HG03439 (cell line): ENCODE measurements around the gene KLC1.

Experiments used
- ATAC-seq: cut with Tn5 transposase; IDR thresholded peaks from one replicate; pipeline ENCODE4 v1.9.1; 2021; ENCODE audit warnings: mild to moderate bottlenecking, moderate library complexity; ENCODE audit not compliant: unreplicated experiment

KLC1 gene

DNA sequence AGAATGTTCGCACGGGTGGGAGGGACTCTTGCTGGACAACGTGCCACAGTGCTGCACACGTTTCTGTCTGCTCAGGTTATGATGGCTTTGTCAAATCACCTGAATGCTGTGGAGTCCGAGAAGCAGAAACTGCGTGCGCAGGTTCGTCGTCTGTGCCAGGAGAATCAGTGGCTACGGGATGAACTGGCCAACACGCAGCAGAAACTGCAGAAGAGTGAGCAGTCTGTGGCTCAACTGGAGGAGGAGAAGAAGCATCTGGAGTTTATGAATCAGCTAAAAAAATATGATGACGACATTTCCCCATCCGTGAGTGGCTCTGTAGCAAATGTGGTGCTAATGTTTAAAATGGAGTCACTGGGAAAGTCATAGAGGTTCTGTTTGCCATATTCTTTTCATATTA is 28.5 kb downstream of the KLC1 start:
- ATAC-seq, result no peak

DNA sequence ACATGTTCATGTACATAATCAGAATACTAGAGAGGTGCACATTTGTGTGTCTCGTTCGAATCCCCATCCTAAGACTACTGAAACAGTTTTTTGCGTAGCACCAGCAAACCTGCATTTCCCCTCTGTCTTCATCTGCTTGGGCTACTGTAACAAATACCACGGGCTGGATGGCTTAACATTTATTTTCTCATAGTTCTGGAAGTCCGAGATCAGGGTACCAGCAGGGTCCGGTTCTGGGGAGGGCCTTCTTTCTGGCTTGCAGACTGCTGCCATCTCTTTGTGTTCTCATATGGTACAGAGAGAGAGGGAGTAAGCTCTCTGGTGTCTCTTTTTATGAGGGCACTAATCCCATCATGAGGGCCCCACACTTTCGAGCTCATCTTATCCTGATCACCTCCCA is 30.6 kb downstream of the KLC1 start:
- no peak for ATAC-seq

DNA sequence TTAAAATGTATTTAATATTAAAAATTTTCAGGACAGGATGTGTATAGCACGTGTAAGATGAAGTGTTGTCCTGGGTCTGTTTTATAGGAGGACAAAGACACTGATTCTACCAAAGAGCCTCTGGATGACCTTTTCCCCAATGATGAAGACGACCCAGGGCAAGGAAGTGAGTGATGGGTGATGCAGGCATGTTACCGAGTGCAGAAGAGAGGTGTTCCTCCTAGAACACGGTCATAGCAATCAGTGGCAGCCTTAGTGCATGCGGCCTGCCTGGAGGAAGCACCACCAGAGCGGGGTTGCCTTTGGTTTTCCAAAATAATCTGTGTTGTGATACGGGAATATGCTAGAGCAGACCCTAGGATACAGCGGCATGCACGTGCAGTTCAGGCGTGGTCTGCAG is 33.0 kb downstream of the KLC1 start:
- ATAC-seq, result no peak

DNA sequence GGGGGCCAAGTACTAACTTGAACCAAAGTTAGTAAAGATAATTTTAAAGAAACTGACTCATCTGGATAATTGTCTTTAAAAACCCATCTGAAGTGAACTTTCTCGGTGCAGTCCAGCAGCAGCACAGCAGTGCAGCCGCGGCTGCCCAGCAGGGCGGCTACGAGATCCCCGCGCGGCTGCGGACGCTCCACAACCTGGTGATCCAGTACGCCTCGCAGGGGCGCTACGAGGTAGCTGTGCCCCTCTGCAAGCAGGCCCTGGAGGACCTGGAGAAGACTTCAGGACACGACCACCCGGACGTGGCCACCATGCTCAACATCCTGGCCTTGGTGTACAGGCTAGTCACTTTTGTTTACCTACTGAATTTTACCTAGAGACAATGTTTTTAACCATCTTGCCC is 33.6 kb downstream of the KLC1 start:
- ATAC-seq, result no peak

DNA sequence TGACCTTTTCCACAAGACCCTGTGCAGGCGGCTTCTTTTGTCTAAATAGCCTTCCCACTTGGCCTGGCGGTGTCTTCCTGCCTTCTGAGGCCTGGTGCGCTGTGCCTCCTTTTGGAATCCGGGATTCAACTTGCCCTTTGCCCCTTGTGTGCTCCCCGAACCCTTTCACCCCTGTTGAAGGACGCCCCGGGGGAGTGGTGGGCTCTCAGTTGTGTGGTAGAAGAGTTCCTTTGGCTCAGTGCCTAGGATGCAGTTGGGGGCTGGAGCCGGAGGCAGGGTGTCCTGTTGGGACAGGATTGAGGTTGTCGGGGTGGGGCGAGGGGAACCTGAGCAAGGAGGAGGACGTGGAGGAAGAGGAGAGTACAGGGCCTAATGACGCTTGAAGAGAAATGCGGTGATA is 34.5 kb downstream of the KLC1 start:
- ATAC-seq, result no peak

DNA sequence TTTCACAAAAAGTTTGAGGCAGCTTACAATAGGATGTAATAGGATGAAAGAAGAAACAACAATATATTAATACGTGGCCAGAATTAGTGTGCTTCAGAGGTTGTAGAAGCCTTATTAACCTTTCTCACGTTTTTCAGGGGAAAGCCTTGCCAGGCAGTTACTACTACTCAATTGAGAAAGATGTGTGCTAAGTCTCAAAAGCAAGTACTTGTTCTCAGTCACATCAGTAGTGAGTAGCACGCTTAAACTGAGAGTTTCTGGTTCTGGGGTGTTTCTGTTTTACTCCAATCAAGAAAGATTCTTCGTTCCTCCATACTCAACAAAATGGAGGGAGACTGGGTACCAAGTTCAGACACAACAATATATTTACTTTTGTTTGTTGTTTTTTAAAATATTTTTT is 38.7 kb downstream of the KLC1 start:
- ATAC-seq, result no peak

DNA sequence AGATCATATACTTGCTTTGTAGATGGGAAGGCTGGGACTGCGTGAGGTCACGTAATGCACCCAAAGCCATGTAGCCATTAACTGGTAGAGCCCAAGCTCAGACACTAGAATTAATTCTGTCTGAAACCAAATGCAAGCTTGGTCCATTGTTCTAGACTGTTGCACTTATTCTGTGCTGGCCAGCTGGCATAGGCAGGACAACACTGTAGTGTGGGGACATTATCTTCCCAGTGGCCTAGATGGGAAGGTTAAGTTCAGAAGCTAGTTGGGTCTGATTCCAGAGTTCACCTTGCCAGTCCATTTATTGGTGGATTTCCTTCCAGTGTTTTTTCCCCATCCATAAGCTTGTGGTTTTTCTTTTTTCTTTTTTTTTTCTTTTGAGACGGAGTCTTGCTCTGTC is 39.1 kb downstream of the KLC1 start:
- ATAC-seq, result no peak

DNA sequence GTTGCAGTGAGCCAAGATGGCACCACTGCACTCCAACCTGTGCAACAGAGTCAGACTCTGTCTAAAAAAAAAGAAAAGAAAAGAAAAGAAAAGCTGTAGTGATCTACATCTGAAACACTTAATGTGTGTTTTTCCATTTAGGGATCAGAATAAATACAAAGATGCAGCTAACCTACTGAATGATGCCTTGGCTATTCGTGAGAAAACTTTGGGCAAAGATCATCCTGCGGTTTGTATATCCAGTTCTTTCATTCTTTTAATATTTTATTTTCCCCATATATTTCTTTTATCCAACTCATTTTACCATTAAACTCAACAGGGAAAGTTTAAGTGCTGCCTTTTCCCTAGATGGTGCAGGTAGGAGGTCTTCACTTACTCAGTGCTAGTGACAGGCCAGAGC is 40.4 kb downstream of the KLC1 start:
- no peak for ATAC-seq

DNA sequence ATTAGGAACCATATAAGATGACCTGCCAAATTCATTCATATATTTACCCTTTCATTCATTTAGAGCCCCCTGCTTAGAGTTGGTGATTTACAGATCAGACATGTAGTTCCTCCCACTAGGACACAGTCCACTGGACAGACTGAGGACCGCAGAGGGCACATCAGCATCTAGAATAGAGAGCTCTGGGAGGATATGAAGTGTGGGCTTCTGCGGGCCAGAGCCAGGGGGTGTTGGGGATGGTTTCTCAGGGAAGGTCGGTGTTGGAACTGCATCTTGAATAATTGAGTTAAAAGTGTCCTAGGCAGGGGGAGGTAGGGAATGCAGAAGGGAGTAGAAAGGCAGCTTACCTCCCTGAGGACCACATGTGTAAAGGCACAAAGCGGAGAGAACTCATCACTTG is 42.9 kb downstream of the KLC1 start:
- ATAC-seq, result no peak

DNA sequence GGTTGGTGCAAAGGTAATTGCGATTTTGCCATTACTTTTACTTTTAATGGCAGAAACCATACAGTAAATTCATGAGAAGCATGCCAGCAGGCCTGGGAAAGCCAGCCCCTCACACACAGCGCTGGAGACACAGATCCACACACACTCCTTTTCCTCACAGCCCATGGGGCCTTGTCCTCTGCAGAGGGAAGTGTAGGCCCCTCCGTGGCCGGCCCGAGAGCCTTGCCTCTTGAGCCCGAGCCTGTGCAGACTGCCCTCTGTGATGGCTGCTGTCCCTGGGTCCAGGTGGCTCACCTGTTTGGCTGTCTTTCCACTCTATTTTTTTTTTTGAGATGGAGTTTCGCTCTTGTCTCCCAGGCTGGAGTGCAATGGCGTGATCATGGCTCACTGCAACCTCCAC is 46.9 kb downstream of the KLC1 start:
- ATAC-seq, result no peak

DNA sequence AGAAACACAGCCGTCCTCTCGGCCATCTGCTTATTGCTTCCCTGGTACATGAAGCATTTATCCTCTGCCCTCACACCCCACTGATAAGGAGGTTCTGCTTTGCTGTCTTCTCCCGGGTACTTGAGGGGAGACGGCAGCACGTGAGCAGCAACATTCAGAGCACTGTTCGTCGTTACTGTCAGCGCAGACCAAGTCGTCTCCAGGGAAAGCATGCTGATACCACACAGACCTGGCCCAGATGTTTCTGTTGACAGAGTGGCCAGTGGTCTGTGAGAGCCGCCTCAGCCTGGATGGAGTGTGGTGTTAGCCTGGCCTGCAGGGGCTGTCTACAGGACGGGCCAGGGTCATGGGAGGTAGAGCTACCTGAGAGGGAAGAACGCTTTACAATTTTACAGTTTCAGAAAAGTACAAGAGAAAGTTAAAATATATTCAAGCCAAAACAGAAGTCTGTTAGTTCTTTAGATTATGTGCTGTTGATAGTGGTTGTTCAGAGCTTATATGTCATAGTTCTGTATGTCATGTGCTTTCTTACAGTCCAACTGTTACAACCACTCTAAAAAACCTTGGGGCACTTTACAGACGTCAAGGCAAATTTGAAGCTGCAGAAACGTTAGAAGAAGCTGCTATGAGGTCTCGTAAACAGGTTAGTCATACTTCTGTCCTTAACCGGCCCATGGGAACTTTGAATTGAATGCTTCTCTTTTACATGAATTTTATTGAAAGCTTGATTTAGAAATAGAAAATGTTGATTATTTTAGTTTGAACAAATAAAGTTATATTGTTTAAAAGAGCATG is 48.1 kb downstream of the KLC1 start:
- no peak for ATAC-seq

DNA sequence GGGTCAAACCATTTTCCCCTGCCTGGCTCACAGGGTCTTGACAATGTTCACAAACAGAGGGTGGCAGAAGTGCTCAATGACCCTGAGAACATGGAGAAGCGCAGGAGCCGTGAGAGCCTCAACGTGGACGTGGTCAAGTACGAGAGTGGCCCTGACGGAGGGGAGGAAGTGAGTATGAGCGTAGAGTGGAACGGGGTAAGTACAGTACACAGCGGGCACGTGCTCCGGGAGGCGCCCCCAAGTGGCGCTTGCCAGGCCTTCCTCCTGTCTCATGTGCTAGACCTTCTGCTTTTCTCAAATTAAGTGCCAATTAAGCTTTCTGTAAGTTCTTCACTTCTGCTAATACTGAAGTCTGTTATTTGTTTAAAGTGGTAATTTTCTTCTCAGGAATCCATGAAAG is 50.3 kb downstream of the KLC1 start:
- peak; percentile 75 for ATAC-seq

DNA sequence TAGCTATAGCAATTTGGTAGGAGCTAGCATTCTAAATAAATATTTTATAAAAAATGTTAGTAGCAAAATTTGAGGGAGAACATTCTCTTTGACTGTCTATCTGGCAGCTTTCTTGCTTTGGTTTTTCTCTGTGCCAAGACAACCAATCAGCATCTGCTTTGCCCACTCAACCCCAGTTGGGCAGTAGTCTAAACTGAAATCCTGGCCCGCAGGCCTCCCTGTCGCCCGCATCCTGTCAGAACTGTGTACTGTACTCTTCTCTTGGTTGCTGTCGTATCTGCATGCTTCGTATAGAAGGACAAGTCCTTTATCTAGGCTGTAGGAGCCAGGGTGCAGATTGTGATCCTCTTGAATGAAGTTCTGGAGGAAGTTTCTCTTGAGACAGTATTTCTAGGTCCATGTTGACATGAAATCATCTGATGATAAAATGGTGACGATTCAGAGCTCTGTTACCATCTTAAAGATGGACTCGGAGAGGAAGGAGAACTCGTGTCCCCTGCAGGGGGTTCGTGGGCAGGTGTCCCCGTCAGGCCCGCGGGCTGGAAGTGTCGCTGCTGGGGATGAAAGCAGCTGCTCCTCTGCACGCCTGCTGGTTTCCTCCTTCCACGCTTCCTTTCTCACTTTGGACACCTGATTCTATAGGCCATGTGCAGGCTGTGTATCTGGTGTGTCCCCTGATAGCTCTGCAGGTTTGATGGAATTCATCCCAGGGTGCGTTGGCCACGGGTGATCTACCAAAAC is 51.6 kb downstream of the KLC1 start:
- ATAC-seq, result no peak

DNA sequence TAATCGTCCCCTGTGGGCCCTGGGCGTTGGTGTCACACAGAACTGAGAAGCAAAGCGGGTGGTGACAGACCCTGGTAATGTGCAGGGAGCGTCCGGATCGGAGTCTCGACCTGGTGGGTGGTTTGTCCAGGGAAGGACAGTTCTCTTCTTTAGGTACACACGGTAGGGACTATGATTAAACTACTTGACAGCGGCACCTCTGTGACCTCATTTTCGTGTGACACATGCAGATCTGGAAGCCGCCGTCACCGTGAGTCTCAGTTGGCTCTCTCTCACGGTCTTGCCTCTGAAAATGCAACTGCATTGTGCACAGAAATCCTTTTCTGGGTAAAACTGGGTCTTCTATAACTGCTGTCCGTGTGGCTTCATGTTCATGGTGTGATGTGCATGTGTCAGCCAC is 54.1 kb downstream of the KLC1 start:
- ATAC-seq, result no peak

DNA sequence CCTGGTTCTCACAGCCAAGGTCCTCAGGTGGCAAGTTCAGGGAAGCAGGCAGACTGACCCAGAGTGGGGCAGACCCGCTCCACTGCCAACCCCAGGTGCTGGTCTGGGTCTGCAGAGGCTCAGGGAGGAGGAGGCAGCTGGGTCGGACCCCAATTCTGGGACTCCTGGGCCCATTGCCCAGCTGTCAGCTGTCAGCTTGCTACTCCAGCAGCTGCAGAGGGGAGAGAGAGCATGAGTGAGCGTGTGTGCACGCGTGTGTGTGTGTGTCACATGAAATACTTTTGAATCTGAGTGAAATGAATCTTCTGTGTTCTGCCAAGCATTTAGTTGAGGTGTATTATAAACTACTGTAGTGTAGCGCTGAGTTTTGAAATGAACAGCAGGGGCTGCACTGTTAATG is 55.5 kb downstream of the KLC1 start:
- no peak for ATAC-seq

DNA sequence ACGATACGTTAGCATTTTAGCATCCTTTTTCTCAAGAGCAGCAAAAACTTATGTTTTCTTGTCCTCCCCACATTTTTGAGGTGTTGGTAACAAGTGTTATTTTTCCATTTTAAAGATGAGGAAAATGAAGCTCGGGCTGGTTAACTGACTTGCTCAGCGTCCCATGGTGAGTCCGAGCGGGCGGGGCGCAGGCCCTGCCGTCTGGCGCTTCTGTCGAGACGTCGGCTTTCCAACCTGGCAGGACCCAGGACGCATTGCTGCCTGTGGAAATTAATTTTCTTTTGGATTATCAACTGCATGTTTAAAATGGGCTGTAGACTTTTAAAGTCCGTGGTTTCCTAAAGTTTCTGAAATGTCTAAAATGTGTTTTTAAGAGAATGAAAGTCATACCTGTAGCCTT is 55.9 kb downstream of the KLC1 start:
- ATAC-seq, result no peak

DNA sequence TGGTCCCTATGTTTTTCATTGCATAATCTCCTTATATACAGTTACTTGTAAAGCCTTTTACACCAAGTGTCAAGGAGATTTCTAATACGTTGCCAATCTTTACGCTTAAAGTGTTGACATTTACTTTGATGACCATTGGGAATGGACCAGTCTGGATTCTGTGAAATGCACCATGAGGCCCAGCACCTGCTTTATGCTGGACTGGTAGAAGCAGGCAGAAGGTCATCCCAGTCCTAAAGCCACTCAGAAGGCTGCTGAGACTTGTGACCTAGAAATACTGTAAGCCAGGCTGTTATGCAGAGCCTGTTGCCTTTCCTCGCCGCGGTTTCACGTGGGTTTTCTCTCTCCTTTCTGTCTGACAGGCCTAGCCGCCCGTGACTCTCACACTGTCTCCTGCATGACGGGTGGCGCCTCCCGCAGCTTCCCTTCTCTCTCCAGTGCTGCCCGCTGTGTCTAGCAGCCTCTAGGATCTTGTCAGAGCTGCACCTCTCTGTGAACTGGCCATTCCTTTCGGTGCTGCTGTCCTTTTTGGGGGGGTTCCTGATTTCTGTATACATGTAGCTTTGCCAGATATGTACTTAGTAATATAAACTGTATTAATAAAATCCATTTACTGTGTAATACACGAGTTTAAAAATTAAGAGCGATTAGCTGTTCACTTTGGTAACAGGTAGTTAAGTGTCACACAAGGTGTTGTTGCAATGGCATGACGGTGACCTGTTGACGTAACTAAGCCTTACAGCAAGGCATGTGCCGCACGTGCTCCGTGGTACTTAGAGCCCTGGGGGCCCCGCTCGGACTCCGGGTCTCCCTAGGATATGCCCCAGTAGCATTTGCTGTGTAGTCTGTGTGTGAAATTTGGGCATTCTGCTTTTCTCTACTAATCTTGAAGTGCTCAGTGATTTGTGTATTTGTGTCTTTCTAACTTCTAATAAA is 56.5 kb downstream of the KLC1 start:
- no peak for ATAC-seq

DNA sequence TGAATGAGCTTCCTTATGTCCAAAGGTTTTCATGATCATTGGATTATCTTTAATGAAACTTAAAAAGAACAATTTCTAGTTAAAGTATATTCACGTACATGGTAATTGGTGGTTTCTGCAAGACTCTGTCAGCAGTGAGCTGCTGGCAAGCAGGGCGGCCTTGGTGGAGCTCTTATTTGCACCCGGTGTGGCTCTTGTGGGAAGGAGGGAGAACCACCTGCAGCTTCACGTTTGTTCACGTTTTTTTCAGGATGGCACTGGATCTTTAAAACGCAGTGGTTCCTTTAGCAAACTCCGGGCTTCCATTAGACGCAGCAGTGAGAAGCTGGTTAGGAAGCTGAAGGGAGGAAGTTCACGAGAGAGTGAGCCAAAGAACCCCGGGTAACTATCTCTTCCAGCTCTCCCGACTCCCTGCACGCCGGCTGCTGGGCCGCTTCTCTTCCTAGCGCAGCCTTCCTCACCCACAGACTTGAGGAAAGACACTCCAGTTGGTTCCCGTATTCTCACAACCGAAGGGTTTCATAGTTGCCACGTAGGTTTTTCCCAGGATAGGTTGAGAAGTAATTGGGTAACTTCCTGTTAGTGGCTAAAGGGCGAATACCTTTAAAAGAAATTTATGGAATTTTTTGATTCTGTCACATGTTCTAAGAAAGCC is 57.9 kb downstream of the KLC1 start:
- ATAC-seq, result no peak

DNA sequence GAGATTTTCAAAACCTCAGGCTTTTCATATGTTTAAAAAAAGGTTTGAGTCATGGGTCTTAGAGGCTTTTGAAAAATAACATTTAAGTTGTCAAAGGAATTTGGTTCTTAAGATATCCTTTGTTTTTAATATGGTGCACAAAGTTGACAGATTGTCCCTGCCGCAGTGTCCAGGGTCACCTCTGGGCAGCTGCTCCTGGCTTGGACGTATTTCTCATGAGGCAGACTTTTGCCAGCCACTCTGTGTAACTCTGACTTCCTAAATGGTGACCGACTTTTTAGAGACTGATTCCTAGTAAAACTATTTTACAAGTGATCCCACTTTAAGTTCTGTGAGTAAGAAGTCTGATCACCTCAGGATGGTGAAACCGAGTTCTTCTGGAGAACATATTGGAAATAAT is 58.7 kb downstream of the KLC1 start:
- no peak for ATAC-seq

DNA sequence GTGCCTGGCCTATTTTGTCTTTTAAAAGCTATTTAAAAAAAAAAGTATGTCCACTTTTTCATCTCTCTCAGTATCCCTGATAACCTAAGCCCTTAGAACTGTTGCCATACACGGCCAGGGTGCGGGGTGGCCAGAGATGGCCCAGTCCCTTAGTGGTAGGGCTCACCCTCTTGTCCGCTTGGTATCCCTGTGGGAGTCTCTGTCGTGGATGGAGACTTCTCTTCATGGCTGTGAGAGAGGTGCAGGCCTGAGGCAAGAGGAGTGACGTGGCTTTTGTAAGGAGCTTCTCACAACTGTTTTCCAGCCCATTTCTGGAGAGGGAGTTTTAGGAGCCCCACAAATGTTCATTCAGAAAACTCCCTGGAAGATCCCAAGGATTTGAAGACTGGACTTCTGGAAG is 59.4 kb downstream of the KLC1 start:
- no peak for ATAC-seq
